ENCODE measurements around the gene ACAN. TPM values are rescaled to one million over a fixed set of nuclear protein-coding genes. Genes with fewer than 3 reads are reported as not detected.

Gene ACAN
- total RNA-seq, 1 experiment from 2014 or later = not detected

DNA sequence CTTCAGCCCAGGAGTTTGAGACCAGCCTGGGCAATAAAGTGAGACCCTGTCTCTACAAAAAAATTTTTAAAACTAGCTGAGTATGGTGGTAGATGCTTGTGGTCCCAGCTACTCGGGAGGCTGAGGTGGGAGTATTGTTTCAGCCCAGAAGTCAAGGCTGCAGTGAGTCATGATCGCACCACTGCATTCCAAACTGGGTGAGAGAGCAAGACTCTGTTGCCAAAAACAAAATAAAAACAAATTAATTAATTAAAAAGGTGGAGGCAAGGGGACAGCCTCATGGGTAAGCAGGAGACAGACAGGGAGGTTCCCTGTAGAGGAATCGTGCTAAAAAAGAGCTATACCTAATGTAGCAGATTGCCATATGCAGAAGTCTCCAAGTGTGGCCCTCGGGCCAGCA is 79.5 kb downstream of the ACAN start:
- no peak for DNase-seq
- POLR2A ChIA-PET (ENCODE audit: unreplicated experiment) = no interaction called here
- Histone ChIP-seq H3K4me2 (no peak overlapping the region), H3K27me3 (ENCODE audit: insufficient read depth, low read depth) (no peaks in the 10 kb centered on the region), H3K27ac (no peak overlapping the region), H3K4me3 (no peak overlapping the region), H3K4me1 (replicated peaks; ENCODE audit: insufficient read depth) (no peaks in the 10 kb centered on the region), H3K36me3 (ENCODE audit: low read depth) (no peaks in the 10 kb centered on the region), H2AFZ (no peak overlapping the region), H3K9me3 (ENCODE audit: insufficient read depth, low read depth) (no peaks in the 10 kb centered on the region), H3F3A (ENCODE audit: insufficient read depth, low read depth) (no peaks in the 10 kb centered on the region), H3K9me2 (ENCODE audit: insufficient read depth) (no peaks in the 10 kb centered on the region), H4K20me1 (ENCODE audit: insufficient read depth) (no peaks in the 10 kb centered on the region), H3K79me2 (ENCODE audit: low read depth) (no peaks in the 10 kb centered on the region)
- no TSS peak for BruUV-seq (replicated peaks)
- no peak for TF ChIP-seq EZH2 (IDR thresholded peaks at IDR 0.05; ENCODE audit: low read depth)
- TF ChIP-seq, protein P1, sequence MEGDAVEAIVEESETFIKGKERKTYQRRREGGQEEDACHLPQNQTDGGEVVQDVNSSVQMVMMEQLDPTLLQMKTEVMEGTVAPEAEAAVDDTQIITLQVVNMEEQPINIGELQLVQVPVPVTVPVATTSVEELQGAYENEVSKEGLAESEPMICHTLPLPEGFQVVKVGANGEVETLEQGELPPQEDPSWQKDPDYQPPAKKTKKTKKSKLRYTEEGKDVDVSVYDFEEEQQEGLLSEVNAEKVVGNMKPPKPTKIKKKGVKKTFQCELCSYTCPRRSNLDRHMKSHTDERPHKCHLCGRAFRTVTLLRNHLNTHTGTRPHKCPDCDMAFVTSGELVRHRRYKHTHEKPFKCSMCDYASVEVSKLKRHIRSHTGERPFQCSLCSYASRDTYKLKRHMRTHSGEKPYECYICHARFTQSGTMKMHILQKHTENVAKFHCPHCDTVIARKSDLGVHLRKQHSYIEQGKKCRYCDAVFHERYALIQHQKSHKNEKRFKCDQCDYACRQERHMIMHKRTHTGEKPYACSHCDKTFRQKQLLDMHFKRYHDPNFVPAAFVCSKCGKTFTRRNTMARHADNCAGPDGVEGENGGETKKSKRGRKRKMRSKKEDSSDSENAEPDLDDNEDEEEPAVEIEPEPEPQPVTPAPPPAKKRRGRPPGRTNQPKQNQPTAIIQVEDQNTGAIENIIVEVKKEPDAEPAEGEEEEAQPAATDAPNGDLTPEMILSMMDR (conservative IDR thresholded peaks at IDR 0.05) = no peak
- intact Hi-C loops (cut with micrococcal nuclease; ENCODE audit: unreplicated experiment) = no loop called here
- CTCF ChIA-PET = interaction anchor here (0.6 kb wide), 1 partner anchor 258 kb away, joined by 4 read pairs; no protein-coding TSS in a partner anchor

DNA sequence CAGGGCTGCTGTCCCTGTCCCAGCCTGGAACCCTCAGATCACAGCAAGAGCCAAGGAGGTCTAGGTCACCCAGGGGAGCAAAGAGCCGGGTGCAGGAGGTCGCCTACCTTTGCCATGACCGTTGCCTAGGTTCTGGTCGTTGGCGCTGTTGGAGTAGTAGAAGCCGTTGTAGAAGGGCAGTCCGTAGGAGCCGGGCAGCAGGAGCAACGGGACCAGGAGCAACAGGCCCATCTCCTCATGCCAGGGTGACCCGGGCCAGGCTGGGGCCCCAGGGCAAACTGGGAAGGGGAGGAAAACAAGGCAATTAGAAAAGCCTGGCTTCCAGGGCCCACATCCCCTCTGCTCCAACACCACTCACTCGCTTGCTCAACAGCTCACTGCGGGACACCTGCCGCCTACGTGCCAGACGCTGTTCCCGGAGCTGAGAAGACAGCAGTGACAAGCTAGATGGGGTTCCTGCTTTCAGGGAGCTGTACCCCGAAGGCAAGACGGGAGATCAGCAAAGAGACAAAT is 83.9 kb downstream of the ACAN start:
- Histone ChIP-seq H3K36me3 (ENCODE audit: low read depth) (no peaks in the 10 kb centered on the region), H3K9me3 (ENCODE audit: insufficient read depth, low read depth) (no peaks in the 10 kb centered on the region), H3K9me2 (ENCODE audit: insufficient read depth) (no peaks in the 10 kb centered on the region), H3K27ac (no peak overlapping the region), H3K79me2 (ENCODE audit: low read depth) (no peaks in the 10 kb centered on the region), H2AFZ (no peak overlapping the region), H3K4me1 (replicated peaks; ENCODE audit: insufficient read depth) (no peaks in the 10 kb centered on the region), H3K27me3 (ENCODE audit: insufficient read depth, low read depth) (0 out of 2 replicates have a peak, but pooled peaks cover 6% of the 10 kb centered on the region), H3F3A (ENCODE audit: insufficient read depth, low read depth) (no peaks in the 10 kb centered on the region), H4K20me1 (ENCODE audit: insufficient read depth) (no peaks in the 10 kb centered on the region), H3K4me3 (no peak overlapping the region), H3K4me2 (no peak overlapping the region)
- ChIA-PET POLR2A (ENCODE audit: unreplicated experiment) (no interaction called here), CTCF (no interaction called here)
- no peak for TF ChIP-seq EZH2 (IDR thresholded peaks at IDR 0.05; ENCODE audit: low read depth)
- TF ChIP-seq, protein P1 (conservative IDR thresholded peaks at IDR 0.05) = no peak
- BruUV-seq (replicated peaks) = no TSS peak
- no peak for DNase-seq
- intact Hi-C loops (cut with micrococcal nuclease; ENCODE audit: unreplicated experiment) = no loop called here

DNA sequence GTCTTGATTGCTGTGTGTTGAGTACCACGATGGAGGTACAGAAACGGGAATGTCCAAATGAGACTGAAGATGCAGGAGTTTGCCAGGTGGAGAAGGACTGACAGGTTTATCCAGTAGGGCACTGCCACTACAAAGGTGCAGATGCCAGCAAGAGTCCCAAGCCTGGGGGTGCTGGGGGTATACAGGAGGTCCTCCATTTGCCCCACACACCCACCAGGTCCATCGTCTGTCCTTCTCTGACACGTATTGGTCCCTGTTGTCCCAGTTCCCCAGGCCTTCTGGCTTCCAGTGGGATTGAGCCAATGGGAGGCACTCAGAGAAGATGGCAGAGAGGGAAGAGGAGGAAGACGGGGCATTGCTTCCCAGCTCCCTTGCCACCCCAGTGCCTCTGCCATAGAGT is 85.5 kb downstream of the ACAN start:
- H3F3A ChIP-seq (ENCODE audit: insufficient read depth, low read depth) = no peaks in the 10 kb centered on the region
- CTCF ChIA-PET = no interaction called here
- no peaks in the 10 kb centered on the region for H3K79me2 ChIP-seq (ENCODE audit: low read depth)

More for the DNA sequence above, 85.5 kb downstream of the ACAN start:
- Histone ChIP-seq H3K36me3 (ENCODE audit: low read depth) (no peaks in the 10 kb centered on the region), H4K20me1 (ENCODE audit: insufficient read depth) (no peaks in the 10 kb centered on the region), H3K27ac (no peak overlapping the region), H3K9me3 (ENCODE audit: insufficient read depth, low read depth) (no peaks in the 10 kb centered on the region), H3K4me3 (no peak overlapping the region), H3K4me1 (replicated peaks; ENCODE audit: insufficient read depth) (no peaks in the 10 kb centered on the region), H3K4me2 (no peak overlapping the region), H2AFZ (no peak overlapping the region), H3K27me3 (ENCODE audit: insufficient read depth, low read depth) (peaks cover 6% of the 10 kb centered on the region; the same call in 1 of the 2 replicates), H3K9me2 (ENCODE audit: insufficient read depth) (no peaks in the 10 kb centered on the region)
- intact Hi-C loops (cut with micrococcal nuclease; ENCODE audit: unreplicated experiment) = no loop called here
- TF ChIP-seq, protein P1 (conservative IDR thresholded peaks at IDR 0.05) = no peak
- TF ChIP-seq EZH2 (IDR thresholded peaks at IDR 0.05; ENCODE audit: low read depth) = no peak
- DNase-seq = no peak
- POLR2A ChIA-PET (ENCODE audit: unreplicated experiment) = no interaction called here
- BruUV-seq (replicated peaks) = no TSS peak

Data from PC-9 (cell line).